Non-pigmented ciliary epithelial cell (primary cell): ENCODE measurements around the gene ELOA.

Source experiments
- DNase-seq: peaks from one replicate; pipeline ENCODE4 v3.0.0-alpha.2; 2010; ENCODE audit warnings: low read depth

Gene ELOA, protein sequence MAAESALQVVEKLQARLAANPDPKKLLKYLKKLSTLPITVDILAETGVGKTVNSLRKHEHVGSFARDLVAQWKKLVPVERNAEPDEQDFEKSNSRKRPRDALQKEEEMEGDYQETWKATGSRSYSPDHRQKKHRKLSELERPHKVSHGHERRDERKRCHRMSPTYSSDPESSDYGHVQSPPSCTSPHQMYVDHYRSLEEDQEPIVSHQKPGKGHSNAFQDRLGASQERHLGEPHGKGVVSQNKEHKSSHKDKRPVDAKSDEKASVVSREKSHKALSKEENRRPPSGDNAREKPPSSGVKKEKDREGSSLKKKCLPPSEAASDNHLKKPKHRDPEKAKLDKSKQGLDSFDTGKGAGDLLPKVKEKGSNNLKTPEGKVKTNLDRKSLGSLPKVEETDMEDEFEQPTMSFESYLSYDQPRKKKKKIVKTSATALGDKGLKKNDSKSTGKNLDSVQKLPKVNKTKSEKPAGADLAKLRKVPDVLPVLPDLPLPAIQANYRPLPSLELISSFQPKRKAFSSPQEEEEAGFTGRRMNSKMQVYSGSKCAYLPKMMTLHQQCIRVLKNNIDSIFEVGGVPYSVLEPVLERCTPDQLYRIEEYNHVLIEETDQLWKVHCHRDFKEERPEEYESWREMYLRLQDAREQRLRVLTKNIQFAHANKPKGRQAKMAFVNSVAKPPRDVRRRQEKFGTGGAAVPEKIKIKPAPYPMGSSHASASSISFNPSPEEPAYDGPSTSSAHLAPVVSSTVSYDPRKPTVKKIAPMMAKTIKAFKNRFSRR

DNA sequence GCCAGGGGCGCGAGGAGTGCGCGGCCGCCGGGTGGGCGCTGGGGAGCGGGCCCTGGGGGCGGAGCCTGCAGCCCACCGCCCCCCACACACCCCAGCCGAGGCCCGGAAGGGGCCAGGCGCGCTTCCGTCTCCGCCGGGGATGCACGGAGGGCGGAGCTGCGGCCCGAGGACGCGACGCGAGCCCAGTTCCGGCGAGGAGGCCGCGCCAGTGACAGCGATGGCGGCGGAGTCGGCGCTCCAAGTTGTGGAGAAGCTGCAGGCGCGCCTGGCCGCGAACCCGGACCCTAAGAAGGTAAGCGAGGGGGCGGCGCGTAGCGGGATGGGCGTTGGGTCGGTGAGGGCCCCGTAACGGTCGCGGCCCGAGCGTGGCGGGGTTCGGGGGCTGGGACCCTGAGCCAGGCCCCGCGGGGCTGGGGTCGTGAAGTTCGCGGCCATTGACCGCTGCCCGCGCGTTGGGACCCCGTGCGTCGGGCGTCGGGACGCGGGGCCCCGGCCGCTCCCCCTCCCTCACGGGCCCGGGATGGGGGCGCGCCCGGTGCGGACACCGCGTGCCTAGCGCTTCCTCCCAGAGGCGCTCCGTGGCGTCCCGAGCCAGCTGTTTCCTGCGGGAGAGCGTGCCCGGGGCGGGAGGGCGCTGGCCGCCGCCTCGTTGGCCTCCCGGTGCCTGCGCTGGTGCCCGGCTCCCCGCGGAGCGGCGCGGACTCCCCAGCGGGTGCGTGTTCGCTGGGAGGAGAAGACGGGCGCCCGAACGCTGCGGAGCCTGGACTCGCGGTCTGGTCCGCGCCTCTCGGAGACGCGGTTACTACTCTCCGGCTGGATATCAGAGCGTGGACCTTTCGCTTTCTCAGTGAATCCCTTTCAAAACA lies at the start of gene ELOA:
TSS of gene ELOA (plus strand) at position 185 of the 866 bp plus-strand sequence. CDS start at position 218, 33 bp downstream.
- DNase-seq = no peak

DNA sequence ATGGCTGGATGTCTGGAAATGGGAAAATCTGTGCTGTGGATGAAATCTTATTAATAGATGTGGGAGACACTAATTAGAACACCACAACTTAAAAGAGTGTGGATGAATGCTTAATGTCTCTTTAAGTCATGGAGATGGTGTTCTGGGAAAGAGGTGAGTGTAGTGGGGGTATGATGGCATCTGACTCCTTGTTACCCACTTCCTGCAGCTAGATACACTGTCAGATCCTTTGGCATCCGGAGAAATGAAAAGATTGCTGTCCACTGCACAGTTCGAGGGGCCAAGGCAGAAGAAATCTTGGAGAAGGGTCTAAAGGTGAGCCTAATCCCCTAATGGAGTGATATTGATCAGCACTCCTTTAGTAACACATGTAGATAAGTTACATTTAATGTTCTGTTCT lies 49.7 kb upstream of the ELOA start:
- no peak for DNase-seq

DNA sequence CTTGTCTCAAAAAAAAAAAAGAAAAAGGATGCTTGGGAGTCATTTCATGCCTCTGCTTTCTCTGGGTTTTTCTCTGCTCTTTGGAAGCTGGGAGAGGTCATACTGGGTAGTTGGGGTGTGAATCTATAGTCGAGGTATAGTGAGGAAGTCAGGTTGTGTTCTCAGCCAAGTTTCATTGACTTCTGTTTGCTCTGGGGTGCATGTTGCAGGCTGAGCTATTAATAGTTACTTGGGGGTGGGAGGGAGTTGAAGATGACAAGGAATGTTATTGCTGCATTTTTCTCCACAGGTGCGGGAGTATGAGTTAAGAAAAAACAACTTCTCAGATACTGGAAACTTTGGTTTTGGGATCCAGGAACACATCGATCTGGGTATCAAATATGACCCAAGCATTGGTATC lies 48.9 kb upstream of the ELOA start:
- no peak for DNase-seq

DNA sequence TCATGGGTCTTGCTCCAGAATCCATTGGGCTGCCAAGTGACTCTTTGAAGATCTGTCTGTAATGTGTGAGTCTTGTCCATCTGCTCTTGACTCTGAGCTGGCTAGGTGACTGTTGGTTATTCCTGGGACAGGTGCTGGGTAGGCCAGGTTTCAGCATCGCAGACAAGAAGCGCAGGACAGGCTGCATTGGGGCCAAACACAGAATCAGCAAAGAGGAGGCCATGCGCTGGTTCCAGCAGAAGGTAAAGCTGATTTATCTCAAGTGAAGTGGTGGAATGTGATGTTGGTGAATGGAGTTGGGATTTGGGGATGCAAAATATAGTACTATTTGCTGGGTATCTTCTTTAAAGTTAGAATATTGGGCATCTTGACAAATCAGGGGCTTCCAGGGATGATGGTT lies 47.6 kb upstream of the ELOA start:
- no peak for DNase-seq

DNA sequence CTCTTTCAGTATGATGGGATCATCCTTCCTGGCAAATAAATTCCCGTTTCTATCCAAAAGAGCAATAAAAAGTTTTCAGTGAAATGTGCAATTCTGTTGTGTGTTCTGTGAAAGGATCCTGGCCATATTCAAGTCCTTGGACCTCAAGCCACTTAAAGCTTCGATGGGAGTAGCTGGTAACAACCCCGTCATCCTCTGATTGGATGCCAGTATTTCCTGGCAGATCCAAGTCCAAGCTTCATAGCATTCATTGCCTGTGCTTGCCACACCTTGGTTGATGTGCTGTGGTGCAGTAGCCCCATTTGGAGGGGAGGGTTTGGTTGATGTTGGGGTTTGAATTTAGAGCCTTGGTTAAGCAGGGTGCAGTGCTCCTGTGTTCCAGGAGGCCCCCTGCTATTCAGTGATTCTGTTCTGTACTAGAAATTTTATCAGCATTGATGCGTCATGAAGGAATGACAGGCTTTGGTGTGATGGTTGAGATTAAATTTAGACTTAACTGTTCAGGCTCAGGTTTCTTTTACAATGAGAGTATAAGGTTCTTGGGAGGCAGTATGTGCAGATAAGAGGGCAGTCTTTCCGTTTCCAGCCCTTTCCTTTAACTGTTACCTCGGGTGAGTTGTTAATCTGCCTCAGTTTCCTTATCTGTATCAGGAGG lies 46.8 kb upstream of the ELOA start:
- DNase-seq = no peak

DNA sequence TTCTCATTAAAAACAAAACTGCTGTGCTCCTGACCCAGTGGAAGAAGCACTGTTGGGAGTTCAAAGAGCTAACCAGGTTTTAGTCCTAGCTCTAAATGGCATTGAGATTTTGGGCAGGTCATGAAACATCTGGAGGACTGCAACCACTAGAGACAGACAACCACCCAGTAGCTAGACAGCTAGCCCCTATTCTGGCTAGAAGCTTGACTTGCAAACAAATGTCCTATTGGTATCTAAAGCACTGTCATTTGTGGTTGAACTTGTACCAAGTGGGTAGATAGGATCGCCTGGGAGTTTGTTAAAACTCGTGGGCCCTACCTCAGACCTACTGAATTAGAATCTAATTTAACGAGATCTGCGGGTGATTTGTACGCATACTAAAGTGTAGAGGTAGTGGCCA lies 44.8 kb upstream of the ELOA start:
- no peak for DNase-seq

DNA sequence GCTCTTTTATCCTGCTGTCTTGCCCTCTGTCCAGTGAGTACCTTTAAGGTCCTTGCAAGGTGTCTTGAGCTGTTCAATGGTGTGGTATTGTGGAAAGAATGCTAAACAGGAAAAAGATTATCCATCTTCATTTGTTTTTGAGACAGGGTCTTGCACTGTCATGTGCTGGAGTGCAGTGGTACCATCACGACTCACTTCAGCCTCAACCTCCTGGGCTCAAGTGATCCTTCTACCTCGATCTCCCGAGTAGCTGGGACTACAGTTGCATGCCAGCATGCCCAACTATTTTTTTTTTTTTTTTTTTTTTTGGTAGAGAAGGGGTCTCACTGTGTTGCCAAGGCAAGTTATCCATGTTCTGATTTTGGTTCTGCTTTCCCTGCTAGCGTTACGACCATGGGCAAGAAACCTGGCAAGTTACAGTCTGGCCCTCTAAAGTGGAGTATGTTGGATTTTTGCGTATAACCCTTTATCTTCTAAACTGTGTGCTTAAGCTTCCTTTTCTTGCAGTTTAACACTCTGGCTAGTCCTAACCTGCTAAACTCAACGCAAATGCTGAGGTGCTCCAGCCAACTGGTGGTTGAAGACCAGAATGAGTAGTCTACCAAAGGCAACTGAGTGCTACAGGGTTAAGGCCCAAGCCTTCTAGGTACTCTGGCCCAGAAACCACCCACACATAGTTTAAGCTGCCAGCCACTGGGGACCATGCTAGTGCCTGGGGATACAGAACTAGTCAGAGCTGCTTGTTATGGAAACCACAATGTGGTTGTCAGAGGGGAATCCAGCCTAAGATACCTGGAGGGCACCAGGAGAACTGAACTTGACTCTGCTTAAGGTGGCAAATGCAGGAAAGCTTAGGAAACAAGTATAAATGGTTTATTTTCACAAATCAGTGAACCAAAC lies 43.7 kb upstream of the ELOA start:
- DNase-seq = no peak

DNA sequence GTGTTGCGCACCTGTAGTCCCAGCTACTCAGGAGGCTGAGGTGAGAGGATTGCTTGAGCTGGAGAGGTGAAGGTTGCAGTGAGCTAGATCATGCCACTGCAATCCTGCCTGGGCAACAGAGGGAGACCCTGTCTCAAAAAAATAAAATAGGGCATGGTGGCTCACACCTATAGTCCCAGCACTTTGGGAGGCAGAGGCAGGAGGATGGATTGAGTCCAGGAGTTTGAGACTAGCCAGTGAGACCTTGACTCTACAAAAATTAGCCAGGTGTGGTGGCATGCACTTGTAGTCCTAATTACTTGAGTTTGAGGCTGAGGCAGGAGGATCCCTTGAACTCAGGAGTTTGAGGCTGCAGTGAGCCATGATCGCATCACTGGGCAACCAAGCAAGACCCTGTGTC lies 42.0 kb upstream of the ELOA start:
- DNase-seq = no peak

DNA sequence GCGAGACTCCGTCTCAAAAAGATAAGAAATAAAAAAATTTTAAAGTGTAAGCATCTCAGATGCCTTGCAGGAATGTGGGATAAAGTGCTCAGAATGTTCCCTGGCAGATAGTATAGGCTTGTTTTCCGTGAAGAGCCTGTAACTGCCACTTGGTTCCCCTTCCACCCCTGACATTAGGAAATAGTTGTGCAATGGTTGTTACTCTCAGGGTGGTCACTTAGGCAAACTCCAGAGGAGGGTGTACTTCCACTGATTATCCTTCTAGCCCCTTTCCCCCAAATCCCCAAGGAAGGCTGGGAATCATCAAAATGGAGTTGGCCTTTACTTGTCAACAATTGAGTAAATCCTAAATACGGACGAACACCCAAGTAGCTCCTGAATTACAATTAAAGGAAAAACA lies 41.3 kb upstream of the ELOA start:
- no peak for DNase-seq

DNA sequence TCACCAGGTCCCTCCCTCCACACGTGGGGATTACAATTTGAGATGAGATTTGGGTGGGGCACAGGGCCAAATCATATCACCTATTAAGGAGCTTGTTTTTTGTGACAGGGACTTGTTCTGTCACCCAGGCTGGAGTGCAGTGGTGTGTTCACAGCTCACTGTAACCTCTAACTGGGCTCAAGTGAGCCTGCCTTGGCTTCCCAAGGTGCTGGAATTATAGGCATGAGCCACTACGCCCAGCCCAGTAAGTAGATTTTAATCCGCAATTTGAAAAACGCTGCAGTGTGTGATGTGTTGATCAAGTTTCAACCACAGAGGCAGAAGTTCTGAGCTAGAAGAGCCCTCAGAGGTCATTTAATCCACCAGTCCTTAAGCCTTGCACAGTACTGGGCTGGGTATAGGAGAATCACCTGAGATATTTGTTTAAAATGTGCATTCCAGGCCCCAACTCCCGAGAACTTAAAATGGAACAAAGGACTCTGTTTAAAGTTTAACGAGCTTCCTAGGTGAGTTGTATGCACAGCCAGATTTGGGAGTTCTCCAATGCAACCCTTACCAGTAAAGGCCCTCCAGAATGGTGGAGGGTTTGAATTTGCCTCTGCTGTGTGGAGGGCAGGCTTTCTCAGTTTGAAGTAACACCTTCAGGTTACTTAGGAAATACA lies 38.3 kb upstream of the ELOA start:
- no peak for DNase-seq

DNA sequence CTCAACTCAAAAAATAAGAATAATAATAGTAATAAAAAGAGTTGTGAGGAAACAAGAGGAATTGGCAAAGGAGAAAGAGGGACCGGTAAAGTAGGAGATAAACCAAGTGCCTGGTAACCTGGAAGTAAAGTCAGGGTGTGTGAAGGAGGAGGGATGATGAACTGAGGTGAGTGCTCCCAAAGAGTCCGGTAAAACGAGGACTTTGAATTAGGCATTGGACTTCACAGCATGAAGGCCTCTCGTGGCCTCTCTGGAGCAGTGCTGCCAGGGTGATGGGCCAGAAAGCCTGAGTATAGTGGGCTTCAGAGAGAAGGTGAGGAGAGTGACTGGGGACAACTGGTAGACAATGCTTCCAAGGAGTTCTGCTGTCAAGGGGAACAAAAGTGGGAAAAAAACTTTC lies 34.0 kb upstream of the ELOA start:
- no peak for DNase-seq

DNA sequence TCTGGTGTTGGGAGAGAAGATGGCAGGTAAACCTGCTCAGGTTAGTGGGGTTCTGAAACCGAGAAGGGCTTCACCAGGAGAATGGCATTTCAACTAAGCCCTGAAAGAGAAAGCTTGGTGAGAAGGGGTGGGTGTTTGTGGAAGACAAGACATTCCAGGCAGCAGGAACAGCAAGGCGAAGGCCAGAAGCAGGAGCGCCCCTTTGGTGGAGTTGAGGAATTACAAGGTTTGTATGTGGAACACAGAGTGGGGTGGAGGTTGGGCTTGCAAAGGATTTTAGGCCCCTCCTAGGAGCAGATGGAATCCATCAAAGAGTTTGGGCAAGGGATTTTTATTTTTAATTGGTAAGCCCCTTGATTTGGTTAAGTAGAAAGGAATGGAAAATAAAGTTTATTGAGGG lies 24.8 kb upstream of the ELOA start:
- no peak for DNase-seq

DNA sequence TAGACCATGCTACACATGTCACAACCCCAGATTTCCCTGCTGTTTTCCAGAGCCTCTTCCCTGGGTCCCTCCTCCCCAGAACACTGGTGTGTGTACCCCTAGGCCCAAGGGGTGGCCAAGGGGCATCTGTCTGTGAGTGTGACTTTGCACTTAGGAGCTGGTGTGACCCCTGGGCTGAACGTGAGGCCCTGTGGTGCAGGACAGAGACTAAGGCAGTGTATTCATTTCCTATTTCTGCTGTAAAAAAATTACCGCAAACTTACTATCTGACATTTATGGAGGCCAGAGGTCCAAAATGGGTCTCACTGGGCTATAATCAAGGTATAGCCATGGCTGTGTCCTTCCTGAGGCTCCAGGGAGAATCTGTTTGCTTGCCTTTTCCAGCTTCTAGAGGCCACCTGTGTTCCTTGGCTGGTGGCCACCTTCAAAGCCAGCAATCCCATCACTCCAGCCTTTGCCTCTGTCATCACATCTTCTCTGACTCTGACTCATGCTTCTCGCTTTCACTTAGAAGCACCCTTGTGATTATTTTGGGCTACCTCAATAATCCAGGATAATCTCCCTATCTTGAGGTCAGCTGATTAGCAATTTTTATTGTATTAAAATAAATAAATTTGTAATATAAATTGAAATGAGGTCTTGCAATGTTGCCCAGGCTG lies 24.0 kb upstream of the ELOA start:
- no peak for DNase-seq

DNA sequence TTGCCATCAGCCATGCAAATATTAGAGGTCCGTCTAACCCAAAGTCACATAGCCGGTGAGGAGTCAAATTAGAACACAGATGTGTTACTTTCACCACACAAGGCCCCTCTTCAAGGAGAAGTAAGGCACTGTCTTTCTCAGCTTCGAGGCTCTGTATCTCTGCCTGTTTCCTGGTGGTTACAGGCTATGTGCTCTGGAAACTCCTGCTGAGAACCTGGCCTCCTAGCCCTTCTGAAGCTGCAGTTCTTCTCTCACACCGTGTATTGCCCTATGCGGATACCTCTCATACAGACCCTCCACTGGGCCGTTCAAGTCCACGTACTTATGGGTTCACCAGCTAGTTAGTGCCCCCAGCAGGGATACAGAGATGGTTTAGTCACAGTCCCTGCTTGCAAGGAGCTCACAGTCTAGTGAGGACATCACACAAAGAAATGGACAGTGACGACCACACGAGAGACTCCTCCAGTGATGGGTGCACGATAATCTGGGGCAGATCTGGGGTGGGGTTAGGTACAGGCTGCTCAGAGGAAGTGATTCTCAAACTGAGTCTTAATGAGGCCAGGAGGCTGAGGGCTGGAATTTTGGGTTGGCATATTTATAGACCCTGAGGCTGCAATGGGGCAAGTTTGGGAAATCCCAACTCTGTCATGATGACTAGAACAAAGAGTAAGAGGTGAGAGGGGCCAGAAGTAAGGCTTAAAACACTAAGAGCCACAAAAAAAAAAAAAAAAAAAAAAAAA lies 22.8 kb upstream of the ELOA start:
- DNase-seq = no peak

DNA sequence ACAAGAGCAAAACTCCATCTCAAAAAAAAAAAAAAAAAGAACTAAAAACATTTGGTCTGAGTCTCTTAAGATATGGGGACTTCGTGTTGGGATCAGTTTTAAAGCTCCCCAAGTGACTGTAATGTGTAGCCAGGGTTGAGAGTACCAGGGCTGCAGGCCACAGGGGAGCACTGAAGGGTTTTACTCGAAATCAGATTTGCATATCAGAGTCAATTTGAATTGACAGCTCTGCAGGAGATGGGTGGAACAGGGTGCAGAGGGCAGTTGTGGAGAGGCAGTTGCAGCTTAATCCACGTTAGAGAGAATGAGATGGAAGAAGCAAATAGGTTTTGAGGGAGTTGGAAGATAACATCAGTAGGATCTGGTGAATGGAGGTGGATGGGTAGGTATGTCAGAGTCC lies 20.6 kb upstream of the ELOA start:
- no peak for DNase-seq

DNA sequence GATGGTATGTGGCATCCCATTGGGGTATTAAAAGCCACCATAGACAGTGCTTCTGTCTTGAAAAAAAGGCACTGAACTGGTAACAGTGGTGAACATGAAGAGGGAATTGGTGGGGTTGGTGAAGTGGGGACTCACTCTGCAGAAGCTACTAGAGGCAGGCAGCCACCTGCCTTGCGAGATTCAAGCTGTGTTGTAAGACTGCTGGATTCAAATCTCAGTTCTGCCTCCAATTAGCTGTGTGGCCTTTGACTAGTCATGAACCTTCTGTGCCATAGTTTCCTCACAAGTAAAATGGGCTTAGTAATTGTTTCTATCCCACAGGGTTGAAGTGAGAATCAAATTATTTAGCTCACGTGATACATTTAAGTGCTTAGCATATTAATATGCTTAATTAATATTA lies 16.6 kb upstream of the ELOA start:
- DNase-seq = no peak

DNA sequence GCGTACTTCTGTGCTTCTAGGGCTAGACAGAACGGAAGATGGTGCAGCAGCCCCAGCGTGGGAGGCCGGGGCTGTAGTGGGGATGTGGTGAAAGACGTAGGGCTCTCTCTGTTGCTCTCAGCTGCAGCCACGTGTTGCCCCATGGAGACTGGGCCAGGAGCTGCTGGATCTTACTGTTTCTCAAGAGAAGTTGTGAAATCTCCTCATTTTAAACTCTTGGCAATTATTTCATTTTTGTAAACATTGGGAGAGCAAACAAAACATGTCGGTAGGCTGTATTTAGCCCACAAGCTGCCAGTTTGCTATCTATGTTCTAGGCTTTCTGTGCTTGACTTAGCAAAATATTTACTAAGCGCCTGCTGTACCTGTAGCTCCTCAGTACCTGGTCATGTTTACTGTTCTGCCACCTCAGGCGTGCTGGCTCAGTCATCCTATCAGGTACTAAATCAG lies 15.9 kb upstream of the ELOA start:
- no peak for DNase-seq

DNA sequence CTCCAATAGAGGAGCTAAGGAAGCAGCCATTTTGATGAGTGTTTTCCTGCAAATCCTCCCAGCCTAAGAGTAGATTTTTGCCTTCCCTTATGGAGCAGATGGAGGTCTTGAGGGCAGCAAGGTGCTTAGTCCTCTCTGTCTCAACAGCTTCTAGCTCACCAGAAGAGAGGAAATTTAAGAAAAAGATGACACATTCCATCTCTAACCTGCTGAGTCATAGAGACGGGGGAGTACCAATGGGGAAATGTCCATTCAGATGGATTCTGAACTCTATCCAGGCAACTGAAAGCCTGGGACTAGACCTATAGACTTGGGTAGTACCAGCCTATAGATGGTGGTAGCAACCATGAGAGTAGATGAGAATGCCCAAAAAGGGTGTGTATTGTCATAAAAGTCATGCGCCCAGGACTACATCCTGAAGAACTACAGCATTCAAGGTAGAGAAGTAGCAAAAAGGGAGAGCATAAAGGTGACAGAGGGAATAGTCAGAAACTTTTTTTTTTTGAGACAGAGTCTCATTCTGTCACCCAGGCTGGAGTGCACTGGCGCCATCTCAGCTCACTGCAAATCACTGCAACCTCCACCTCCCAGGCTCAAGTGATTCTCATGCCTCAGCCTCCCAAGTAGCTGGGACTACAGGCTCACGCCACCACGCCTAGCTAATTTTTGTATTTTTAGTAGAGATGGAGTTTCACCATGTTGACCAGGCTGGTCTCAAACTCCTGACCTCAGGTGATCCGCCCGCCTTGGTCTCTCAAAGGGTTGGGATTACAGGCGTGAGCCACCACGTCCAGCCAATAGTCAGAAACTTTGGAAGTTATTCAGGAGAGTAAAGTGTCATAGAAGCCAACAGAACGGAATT lies 10.7 kb upstream of the ELOA start:
- DNase-seq = no peak
